Erythroblast (primary cell): ENCODE results near the gene SULF2.

Source experiments
- DNase-seq, 2 experiments: peaks; one replicate each; lab custom pipeline; 2025; lab: John Stamatoyannopoulos, UW
- GATA1 ChIP-seq: IDR thresholded peaks from 2 replicates; pipeline ENCODE4 v1.6.1; 2011; ENCODE audit warnings: low read depth, mild to moderate bottlenecking, control low read depth, low read length, moderate library complexity
- POLR2A ChIP-seq: IDR thresholded peaks from 2 replicates; pipeline ENCODE4 v1.6.1; 2011; ENCODE audit warnings: mild to moderate bottlenecking, low read length

SULF2 gene

DNA sequence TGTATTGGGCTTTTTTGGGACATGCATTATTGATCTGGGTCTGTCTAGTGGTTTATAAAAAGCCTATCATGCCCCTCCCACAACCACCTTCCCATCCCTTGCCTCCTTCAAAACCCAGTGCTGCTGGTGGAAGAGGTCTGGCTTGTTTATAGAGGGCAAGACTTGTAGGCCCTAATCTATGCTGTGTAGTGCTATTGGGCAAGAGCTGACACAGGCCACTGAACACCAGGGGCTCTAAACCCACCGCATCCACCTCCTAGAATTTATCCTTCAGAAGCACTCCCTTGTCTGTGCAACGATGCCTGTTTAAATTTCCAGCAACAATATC, 30.9 kb downstream of the SULF2 start:
- DNase-seq: no peak
- TF ChIP-seq POLR2A (no peak), GATA1 (no peak)

DNA sequence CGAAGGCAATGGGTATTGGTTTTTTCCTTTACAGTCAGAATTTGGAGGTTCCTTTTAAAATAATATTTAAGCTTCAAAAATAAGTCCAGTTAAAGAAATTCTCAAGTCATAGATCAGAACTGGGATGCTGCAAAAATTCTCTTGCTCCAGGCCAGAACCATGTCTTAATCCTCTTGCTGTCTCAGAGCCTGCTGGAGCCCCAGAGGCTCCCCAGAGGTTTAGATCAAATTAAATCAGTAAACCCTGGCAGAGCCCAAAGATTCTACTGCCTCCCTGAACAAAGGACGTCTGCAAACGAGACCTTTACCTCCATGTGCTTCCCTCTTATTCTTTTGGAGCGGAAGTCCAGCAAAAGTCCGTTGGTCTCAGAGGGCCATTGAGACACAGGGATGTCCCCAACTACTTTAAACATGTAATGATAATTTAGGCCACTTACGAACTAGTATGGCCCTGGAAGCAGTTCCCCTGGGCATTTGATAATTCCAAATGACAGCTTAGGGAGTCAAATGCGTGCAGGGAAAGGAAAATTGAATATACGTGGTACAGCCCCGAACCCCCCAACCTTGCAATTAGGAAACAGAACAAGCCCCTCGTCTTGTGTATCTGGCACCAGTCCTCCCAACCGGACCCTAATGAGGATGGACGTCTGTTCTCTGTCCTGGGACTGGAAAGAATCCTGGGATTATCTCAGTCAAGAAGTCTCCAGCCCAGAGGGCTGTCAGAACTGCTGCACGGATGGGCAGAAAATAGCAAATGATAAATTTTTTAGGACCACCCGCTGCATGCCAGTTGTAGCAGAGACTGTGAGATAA, 31.5 kb downstream of the SULF2 start:
- no peak for DNase-seq
- no peak for TF ChIP-seq GATA1
- TF ChIP-seq POLR2A: no peak

DNA sequence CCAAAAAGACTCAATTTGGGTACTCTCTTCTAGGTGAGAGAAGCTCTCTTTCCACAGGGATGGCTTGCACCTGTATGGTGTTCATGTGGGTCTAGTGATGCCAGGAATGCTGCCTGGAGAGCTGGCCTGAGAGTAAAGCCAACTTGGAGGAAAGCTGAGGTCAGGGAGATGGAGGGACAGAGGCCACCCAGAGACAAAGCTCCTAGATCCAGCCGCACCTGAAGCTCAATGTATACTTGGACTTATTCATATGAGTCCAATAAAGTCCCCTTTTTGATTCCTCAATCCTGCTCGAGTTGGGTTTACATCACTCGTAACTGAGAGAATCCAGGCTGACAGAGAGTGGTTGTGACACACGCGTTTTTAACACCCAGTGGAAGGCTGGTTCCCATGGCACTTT, 33.8 kb downstream of the SULF2 start:
- no peak for TF ChIP-seq GATA1
- TF ChIP-seq POLR2A: no peak
- no peak for DNase-seq

DNA sequence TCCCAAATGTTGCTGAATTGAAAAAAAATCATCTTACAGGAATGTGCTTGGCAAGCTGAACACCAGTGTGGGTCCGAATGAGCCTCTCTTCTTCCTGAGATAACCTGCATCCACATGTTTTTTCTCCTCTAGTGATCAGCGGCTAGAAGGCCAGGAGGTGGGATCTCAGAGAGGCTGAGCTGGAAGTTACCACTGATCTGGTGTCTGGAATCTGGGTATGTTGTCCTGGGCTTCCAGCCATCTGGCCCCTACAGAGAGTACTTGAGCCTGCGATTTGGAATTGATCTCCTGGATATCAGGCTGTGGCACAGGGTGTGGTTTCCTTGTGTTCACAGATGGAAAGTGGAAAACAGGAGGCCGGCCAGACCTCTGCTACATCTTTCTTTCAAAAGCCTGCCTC, 35.9 kb downstream of the SULF2 start:
- no peak for DNase-seq
- no peak for TF ChIP-seq POLR2A
- no peak for TF ChIP-seq GATA1

DNA sequence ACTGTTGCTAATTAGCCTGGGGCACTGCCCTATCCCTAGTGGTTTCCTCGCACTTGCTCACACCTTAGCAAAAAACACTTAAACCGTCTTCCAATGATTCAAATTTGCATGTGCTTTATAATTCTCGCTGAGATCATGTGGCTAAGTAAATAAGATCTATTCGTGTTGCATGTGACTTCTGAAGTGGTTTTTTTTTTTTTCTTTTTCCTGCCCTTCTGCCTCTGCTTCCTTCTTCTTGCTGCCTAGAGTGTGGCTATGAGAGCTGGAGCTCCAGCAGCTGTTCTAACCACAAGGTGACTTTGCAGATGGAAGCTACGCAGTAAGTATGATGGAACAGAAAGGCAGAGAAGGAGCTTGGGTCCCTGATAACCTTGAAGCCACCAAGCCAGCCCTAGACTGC, 36.5 kb downstream of the SULF2 start:
- DNase-seq: no peak
- no peak for TF ChIP-seq GATA1
- TF ChIP-seq POLR2A: no peak

DNA sequence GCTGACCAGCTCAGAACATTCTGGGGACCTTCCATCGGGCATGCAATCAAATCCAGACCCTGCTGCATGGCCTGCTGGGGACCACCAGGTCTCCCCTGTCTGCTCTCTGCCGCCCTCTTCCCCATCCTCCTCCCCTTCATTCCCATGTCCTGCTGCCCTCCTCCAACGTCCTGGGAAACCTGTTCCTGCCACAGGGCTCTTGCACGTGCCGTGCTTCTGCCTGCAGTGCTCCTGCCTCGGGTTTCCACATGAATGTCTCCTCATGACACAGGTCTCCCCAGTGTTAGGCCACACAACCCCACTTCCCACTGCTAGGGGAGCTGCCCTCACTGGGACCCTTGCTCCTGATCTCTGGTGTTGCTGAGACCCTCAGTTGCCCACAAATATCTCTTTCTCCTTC, 37.2 kb downstream of the SULF2 start:
- DNase-seq: no peak

DNA sequence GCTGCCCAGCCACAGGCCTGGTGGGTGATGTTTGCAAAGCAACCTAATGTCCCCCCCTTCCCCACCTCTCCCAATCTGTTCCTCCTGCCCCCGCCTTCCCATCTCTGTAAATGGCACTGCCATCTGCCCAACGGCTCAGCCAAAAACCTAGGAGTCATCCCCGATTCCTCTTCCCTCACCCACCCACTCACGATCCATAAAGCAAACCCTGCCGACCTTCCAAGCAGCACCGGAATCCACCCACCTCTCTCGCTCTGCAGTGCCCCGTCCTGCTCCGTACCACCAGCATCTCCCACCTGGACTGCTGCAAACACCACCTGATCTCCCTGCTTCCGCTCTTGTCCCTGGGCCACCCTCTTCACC, 37.6 kb downstream of the SULF2 start:
- no peak for TF ChIP-seq GATA1
- TF ChIP-seq POLR2A: no peak
- DNase-seq: no peak

More for the DNA sequence above, 37.2 kb downstream of the SULF2 start:
- TF ChIP-seq POLR2A (no peak), GATA1 (no peak)

DNA sequence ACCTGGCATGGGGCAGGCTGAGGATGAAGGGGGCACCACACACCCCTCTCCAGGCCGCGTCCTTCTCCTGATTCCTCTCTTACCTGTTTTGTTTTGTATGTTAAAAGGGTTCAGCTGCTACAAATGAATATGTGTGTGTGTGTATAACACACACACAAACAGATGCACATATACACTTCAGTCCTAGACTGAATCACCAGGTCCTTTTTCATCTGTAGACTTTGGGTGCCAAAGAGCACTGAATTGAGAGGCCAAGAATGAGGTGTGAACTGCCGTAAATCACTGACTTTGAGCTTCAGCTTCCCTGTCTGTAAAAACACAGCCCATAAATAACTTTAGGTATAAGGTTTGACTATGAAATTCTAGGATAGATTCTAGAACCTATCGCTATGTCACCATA, 40.5 kb downstream of the SULF2 start:
- DNase-seq: no peak
- no peak for TF ChIP-seq GATA1
- no peak for TF ChIP-seq POLR2A

DNA sequence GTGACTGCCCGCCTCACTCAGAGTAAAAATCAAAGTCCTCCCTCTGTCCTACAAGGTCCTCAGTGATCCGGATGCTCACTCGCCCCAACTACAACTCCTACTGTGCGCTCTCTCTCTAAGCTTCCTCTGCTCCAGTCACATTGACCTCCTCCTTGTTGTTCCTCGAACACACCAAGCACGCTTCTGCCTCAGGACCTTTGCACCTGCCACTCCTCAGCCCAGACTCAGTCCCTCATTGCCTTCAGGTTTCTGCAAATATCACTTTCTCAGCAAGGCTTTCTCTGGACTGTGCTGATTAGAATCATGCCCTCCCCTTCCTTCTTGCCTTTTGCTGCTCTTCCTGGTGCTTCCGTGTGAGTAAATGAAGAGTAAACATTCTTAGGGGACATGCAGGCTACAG, 41.6 kb downstream of the SULF2 start:
- TF ChIP-seq GATA1: no peak
- no peak for TF ChIP-seq POLR2A
- no peak for DNase-seq

DNA sequence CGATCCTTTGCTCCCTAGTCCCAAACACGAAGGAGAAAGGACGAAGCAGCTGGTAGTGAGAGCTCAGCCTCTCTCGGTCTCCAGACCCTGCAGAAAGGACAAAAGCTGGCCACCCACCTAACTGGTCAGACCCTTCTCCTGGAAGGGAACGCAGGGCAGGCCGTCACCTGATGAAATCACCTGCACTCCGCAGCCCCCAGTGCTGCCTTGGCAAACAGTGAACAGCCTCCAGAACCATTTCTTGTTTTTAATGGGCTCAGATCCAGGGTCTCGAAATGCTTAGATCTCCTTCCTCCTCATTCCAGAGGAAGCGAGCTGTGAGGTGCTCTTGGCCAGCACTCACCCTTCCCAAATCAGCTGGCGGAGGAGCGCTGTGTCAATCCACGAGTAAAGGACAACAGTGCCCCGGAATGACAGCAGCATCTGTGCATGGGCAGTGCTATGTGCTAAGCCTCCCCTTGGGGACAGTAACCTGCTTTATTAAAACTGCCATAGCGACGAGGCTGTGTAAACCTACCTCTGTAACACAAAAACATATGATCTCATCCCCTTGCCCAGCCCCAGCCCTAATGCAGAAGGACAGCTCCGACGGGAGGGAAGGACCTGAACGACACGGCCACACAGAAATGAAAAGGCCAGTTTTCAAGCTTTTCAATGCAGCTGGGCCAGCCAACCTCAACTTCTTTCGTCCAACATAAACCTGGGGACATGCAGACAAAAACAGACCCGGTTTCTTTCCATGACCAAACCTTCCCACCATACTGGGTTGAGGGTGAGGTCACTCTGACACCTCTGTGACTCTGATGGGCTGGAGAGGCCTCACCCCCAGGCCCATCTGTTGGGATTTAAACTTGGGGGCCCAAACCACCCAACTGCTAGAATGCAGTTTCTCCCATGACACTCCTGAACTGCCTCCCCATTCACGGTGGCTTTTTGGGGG, 43.3 kb downstream of the SULF2 start:
- no peak for DNase-seq
- TF ChIP-seq GATA1 (no peak), POLR2A (no peak)

DNA sequence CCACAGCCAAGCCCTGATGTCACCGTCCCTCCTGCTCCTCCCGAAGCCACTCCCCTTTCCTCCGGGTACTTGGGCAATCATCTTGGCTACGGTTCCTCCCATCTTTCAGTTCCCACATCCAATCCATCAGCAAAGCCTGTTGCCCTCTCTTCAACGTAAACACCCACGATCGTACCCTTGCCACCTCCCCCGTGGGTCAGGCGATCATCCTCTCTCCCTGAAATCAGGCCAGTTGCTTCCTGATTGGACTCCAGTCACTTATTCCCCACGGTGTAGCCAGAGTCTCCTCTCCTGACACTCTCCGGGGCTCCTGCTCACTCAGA, 44.5 kb downstream of the SULF2 start:
- no peak for TF ChIP-seq GATA1
- TF ChIP-seq POLR2A: no peak
- DNase-seq: peak in 1 of 2 experiments; percentile 10

DNA sequence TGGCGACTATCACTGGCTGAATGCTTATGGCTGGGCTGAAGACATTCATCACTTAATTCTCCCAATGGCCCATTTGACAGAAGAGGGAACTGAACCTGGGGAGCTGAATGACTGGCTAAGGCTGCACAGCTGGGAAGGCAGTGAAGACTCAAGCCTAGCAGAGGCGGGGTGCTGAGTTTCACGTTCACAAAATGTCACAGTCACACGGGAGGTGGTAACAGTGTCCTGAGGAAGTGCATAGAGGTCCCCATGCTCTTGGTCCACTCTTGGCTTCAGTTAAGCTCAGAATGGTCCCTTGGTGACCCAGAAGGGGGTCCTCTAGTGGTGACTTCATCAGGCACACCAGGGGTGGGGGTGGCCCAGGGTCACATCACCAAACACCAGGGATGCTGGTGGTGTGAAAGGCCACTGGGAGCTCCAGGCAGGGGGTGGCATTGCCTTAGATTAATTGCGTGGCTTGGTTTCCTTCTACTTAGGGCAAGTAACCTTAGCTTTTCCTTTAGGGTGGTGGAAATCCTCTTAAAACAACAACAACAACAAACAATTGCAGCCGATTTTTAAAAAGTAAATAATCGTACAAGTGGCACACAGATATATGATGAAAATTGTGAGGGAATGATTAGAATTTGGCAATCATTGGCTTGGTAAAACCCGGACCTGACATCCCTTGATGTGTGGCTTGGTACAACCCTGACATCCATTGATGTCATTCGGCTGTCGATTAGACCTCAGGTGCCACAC, 45.0 kb downstream of the SULF2 start:
- no peak for TF ChIP-seq GATA1
- TF ChIP-seq POLR2A: no peak
- DNase-seq: no peak

DNA sequence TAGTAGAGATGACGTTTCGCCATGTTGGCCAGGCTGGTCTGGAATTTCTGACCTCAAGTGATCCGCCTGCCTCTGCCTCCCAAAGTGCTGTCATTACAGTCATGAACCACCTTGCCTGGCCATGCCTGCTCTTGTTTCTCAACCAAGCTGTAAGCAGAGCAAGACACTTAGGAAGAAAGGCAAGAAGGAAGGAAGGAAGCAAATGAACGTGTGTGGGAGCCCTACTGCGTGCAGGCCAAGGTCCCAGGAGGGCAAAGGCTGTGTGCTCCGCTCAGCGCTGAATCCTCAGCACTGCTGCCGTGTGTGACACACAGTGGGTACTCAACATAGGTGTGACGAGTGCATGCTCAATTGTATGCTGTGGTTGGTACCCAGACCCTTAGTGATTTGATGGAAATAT, 47.4 kb downstream of the SULF2 start:
- TF ChIP-seq GATA1: no peak
- no peak for DNase-seq
